Heart left ventricle (tissue), 16 donors: ENCODE measurements around the gene PLBD2. TPM values are rescaled to one million over a fixed set of nuclear protein-coding genes. Genes with fewer than 3 reads are reported as not detected.

ENCODE experiments used
- ATAC-seq, 4 donors: fragments of 200-7000 bp; cut with Tn5 transposase; one replicate each; pipeline ENCODE4 v1.9.1; 2020 to 2022; ENCODE audit warnings: moderate library complexity in 4 of 4, mild to moderate bottlenecking in 3 of 4, moderate number of reproducible peaks in 1 of 4
- DNase-seq, 5 donors: peaks; one replicate each; pipeline ENCODE4 v3.0.0-alpha.2; 2020
- H3K27ac ChIP-seq, 12 donors: fragments of 200-600 bp; sonication (generic) in 4 of 12; one replicate each; pipeline versions ENCODE4 v1.5.0 to v1.8.0; 2016 to 2022; ENCODE audit warnings: mild to moderate bottlenecking in 2 of 12
- H3K27me3 ChIP-seq, 9 donors: fragments of 200-600 bp; sonication (generic) in 2 of 9; one replicate each; pipeline versions ENCODE4 v1.5.1 to v1.8.0; 2016 to 2022; ENCODE audit warnings: mild to moderate bottlenecking in 3 of 9
- H3K36me3 ChIP-seq, 9 donors: fragments of 200-600 bp; sonication (generic) in 2 of 9; one replicate each; pipeline versions ENCODE4 v1.5.0 to v1.8.0; 2018 to 2022; ENCODE audit warnings: mild to moderate bottlenecking in 2 of 9
- H3K4me1 ChIP-seq, 12 donors: fragments of 200-600 bp; sonication (generic) in 4 of 12; one replicate each; pipeline versions ENCODE4 v1.5.0 to v1.8.0; 2016 to 2022; ENCODE audit warnings: mild to moderate bottlenecking in 3 of 12
- H3K4me3 ChIP-seq, 12 donors: fragments of 200-600 bp; sonication (generic) in 4 of 12; one replicate each; pipeline versions ENCODE4 v1.5.0 to v1.8.0; 2017 to 2022; ENCODE audit warnings: mild to moderate bottlenecking in 9 of 12, moderate library complexity in 4 of 12
- H3K9me3 ChIP-seq, 12 donors: fragments of 200-600 bp; sonication (generic) in 4 of 12; one replicate each; pipeline versions ENCODE4 v1.5.0 to v1.8.0; 2016 to 2022; ENCODE audit warnings: mild to moderate bottlenecking in 1 of 12
- POLR2A ChIP-seq, 2 donors: fragments of 450-650 bp; IDR thresholded peaks; one replicate each; pipeline ENCODE4 v1.6.1; 2017; ENCODE audit warnings: antibody characterized with exemption in 2 of 2, mild to moderate bottlenecking in 2 of 2, moderate library complexity in 2 of 2
- WGBS, 4 donors: extraction: QIAGEN DNeasy Blood & Tissue Kit in 2 of 4; methylation state at CpG; one replicate each; pipeline versions ENCODE4 v1.1.5 to v1.1.7; 2013 to 2018; 5-methylcytosine and 5-hydroxymethylcytosine counted together
- intact Hi-C, 10 donors: fragments of 100-400 bp; cut with DNase I; formaldehyde crosslinking; loops; one replicate each; pipeline versions ENCODE4 v1.11.1 to v1.14.2; 2022
- polyA plus RNA-seq, 2 donors: library from polyadenylated mRNA; stranded (reverse); fragments of 200-250 nt; gene quantifications; one replicate each; pipeline ENCODE4 v1.2.3, GENCODE V29; 2013
- total RNA-seq, 9 donors: library from RNA; depleted of rRNA in 2 of 9; stranded (reverse); fragments of >200 nt in 2 of 9; fragmentation: NEBNext Ultra II Directional in 3 of 9; extraction: Animal tissue kit (Norgen Biotek cat#: 25700) in 3 of 9; gene quantifications; one replicate each; pipeline versions ENCODE4 v1.1.0 to v1.2.4, GENCODE V29; 2016 to 2023
- TF ChIP-seq, protein P1 (sequence below), 12 donors: fragments of 200-600 bp; sonication (generic) in 4 of 12; IDR thresholded peaks; one replicate each; pipeline versions ENCODE4 v1.5.0 to v1.8.0; 2018 to 2022; ENCODE audit warnings: antibody characterized with exemption in 12 of 12, mild to moderate bottlenecking in 5 of 12
- donor health status: ischemic (EF 13 %, LVEDD 7.1; RV severe dilation, severe dysfunction).
- donor health status: healthy with polysubstance abuse.
- donor health status: DM: no; HTN: yes; CAD: no.
- donor health status: DM: no; HTN: no; CAD: no.
- donor health status: ischemic (EF 25% LVEDD 6.9; RV normal size, moderate dysfunction).
- donor health status: ischemic (EF 25% LVEDD 5.7; RV mildly dilated, moderate dysfunction).
- donor health status: healthy.
- donor health status: DM: yes; HTN: yes; CAD: no.
- donor health status: ischemic (EF 35%, LVEDD 5.7; RV mildly dilated, moderate dysfunction).
- donor health status: nonischemic (EF 11% LVEDD 7.7; RV severe dilation, severe dysfunction).
- donor health status: DM: yes; HTN: yes; CAD: no.
- donor health status: PGD.
- donor health status: ischemic (EF 29% LVEDD 5.4; RV normal size, mild dysfunction).
- donor health status: nonischemic (EF 23%, LVEDD 6.1; RV moderate dilation, normal function).

PLBD2 gene
- total and polyA plus RNA-seq, 11 donors = 15.6 to 66.6 (median 31.8) TPM

DNA sequence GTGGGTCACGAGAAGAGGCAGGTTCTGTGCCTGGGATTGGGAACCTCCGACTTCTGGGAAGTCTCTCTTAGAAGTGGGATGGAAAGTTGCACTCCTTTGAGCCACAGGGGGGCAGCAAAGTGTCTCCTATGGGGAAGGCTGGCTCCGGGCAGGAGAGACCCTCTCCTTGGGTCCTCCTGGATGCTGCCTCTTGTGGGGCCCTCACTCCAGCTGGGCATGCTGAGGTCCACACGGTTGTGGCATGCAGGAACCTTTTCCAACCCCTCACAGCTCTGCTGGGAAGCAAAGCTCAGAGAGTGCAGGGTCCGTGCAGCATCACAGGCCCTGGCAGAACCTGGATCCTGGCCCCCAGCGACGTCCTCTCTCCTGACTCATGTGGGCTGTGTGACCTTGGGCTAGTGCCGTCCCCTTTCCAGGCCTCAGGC lies 81.2 kb downstream of the PLBD2 start:
- ATAC-seq = peak in 3 of 4 donors; percentile 34 to 59 (median 38)
- whole genome bisulfite sequencing, 4 donors = 25 to 29% (median 27%) methylated on average over 8 of the region's 8 CpGs
- intact Hi-C loops = loop anchor here in 4 of 10 donors (2.0 to 10.0 kb wide), 4 partner anchors 405 to 475 kb away; no protein-coding TSS in a partner anchor

DNA sequence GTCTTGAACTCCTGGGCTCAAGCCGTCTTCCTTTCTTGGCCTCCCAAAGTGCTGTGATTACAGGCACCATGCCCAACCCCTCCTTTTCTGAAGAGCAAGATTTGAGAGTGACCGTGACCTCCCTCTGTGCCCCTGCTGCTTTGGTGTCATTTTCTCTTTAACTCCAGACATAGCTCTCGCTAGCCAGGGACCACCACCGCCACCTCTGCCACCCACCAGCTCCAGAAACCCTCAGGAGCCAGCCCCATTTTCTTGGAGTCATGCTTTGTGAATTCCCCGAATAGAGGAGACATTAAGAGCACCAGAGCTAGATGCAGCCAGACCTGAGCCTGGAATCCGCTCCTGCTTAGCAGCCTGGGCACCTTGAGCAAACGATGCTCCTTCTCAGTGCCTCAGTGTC lies 81.9 kb downstream of the PLBD2 start:
- no peak overlapping the region for H3K27ac ChIP-seq
- 56 to 58% (median 57%) methylated on average over 7 of the region's 7 CpGs for WGBS, 4 donors
- intact Hi-C loops = loop anchor here in 2 of 10 donors (5.0 to 10.0 kb wide), 2 partner anchors 406 to 472 kb away; no protein-coding TSS in a partner anchor
- H3K4me3 ChIP-seq = no peak overlapping the region
- no peak for TF ChIP-seq POLR2A (IDR thresholded peaks at IDR 0.05)
- no peak for ATAC-seq
- H3K27me3 ChIP-seq = peaks cover 0 to 46% (median 4%) of the 10 kb centered on the region in 9 donors
- no peaks in the 10 kb centered on the region for H3K4me1 ChIP-seq
- DNase-seq = no peak
- peaks cover 0 to 2% (median 0%) of the 10 kb centered on the region in 12 donors for H3K9me3 ChIP-seq
- H3K36me3 ChIP-seq = no peaks in the 10 kb centered on the region

More for the DNA sequence above, 81.2 kb downstream of the PLBD2 start:
- no peak for DNase-seq
- Histone ChIP-seq H3K36me3 (no peaks in the 10 kb centered on the region), H3K27me3 (peaks cover 0 to 42% (median 4%) of the 10 kb centered on the region in 9 donors), H3K4me1 (no peaks in the 10 kb centered on the region), H3K4me3 (no peak overlapping the region), H3K27ac (no peak overlapping the region), H3K9me3 (no peaks in the 10 kb centered on the region)
- TF ChIP-seq POLR2A (IDR thresholded peaks at IDR 0.05) = no peak
- TF ChIP-seq, protein P1, sequence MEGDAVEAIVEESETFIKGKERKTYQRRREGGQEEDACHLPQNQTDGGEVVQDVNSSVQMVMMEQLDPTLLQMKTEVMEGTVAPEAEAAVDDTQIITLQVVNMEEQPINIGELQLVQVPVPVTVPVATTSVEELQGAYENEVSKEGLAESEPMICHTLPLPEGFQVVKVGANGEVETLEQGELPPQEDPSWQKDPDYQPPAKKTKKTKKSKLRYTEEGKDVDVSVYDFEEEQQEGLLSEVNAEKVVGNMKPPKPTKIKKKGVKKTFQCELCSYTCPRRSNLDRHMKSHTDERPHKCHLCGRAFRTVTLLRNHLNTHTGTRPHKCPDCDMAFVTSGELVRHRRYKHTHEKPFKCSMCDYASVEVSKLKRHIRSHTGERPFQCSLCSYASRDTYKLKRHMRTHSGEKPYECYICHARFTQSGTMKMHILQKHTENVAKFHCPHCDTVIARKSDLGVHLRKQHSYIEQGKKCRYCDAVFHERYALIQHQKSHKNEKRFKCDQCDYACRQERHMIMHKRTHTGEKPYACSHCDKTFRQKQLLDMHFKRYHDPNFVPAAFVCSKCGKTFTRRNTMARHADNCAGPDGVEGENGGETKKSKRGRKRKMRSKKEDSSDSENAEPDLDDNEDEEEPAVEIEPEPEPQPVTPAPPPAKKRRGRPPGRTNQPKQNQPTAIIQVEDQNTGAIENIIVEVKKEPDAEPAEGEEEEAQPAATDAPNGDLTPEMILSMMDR (IDR thresholded peaks at IDR 0.05) = peak; percentile 41 to 66 (median 58)

Other genes starting within 250 kb of the PLBD2 start
- not detected for gene RASAL1, start 222.8 kb upstream of the PLBD2 start, total RNA-seq
- gene RASAL1, start 222.8 kb upstream of the PLBD2 start, polyA plus RNA-seq = not detected
- not detected for gene CFAP73, start 208.9 kb upstream of the PLBD2 start, total RNA-seq
- under 1 TPM; 0.04 to 0.11 TPM for gene CFAP73, start 208.9 kb upstream of the PLBD2 start, polyA plus RNA-seq
- gene DDX54, start 173.1 kb upstream of the PLBD2 start, total RNA-seq = 10 to 100 TPM; 28.2 to 60.2 (median 38.2) TPM
- 10 to 100 TPM; 23.4 to 53.2 TPM for gene DDX54, start 173.1 kb upstream of the PLBD2 start, polyA plus RNA-seq
- 10 to 100 TPM; 13.3 to 30.7 (median 16.0) TPM for gene RITA1, start 172.9 kb upstream of the PLBD2 start, total RNA-seq
- gene RITA1, start 172.9 kb upstream of the PLBD2 start, polyA plus RNA-seq = 10 to 100 TPM; 10.4 to 12.9 TPM
- 100 to 1,000 TPM in 4 of 9 donors, 10 to 100 TPM in 5; 52.1 to 136 (median 92.0) TPM for gene TPCN1, start 137.1 kb upstream of the PLBD2 start, total RNA-seq
- gene TPCN1, start 137.1 kb upstream of the PLBD2 start, polyA plus RNA-seq = 10 to 100 TPM; 22.6 to 75.1 TPM
- gene SLC8B1, start 23.5 kb upstream of the PLBD2 start, total RNA-seq = 10 to 100 TPM in 8 of 9 donors, 1 to 10 TPM in 1; 9.7 to 33.2 (median 12.3) TPM
- 1 to 10 TPM; 8.8 to 8.9 TPM for gene SLC8B1, start 23.5 kb upstream of the PLBD2 start, polyA plus RNA-seq
- gene SDS, start 45.3 kb downstream of the PLBD2 start, total RNA-seq = 10 to 100 TPM in 1 of 9 donors, 1 to 10 TPM in 1, under 1 TPM in 2, not detected in 5; 0.28 to 10.5 (median 0.99) TPM
- gene SDS, start 45.3 kb downstream of the PLBD2 start, polyA plus RNA-seq = under 1 TPM in 1 of 2 donors, not detected in 1; 0.32 TPM
- 10 to 100 TPM in 4 of 9 donors, 1 to 10 TPM in 5; 2.6 to 21.0 (median 7.9) TPM for gene SDSL, start 63.8 kb downstream of the PLBD2 start, total RNA-seq
- gene SDSL, start 63.8 kb downstream of the PLBD2 start, polyA plus RNA-seq = 1 to 10 TPM; 2.5 to 3.3 TPM
- not detected for gene LHX5, start 113.3 kb downstream of the PLBD2 start, total RNA-seq
- gene LHX5, start 113.3 kb downstream of the PLBD2 start, polyA plus RNA-seq = not detected